Testis (tissue), 2 donors: ENCODE measurements around the gene IFITM1.

ENCODE experiments used
- POLR2A ChIP-seq: fragments of 450-650 bp; IDR thresholded peaks from one replicate; pipeline ENCODE4 v1.6.1; 2017; ENCODE audit warnings: antibody characterized with exemption, mild to moderate bottlenecking, moderate library complexity
- TF ChIP-seq, protein P1 (sequence below), 3 experiments: fragments of 450-650 bp in 2 of 3; fragments of 200-600 bp in 1 of 3; sonication (generic) in 1 of 3; IDR thresholded peaks; one replicate each; pipeline ENCODE4 v1.5.1; 2016 to 2019; ENCODE audit warnings: antibody characterized with exemption in 3 of 3, mild to moderate bottlenecking in 2 of 3, moderate library complexity in 1 of 3

DNA sequence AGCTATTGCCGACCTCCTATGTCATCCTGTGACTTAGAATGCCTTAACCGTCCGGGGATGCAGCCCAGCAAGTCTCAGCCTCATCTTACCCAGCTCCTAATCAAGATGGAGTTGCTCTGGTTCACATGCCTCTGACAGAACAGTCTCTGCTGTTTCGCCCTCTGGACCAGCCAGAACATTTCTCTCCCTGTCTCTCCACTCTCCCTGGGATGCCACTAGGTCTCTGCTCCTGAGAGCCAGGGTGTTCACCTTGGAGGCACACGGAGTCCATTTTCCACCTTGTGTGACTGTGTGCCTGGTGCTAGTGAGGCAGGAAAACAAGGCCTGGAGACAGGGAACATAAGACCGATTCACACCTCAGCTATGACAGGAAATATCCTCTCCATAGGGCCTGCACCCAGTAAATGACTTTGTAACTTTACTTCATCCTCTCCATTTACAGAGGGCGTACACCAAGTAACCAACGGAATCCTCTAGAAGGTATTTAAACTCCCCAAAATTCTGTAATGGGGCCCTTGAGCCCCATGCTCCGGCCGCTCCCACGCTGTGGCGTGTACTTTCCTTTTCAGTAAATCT is 38.7 kb downstream of the IFITM1 start:
- TF ChIP-seq, protein P1, sequence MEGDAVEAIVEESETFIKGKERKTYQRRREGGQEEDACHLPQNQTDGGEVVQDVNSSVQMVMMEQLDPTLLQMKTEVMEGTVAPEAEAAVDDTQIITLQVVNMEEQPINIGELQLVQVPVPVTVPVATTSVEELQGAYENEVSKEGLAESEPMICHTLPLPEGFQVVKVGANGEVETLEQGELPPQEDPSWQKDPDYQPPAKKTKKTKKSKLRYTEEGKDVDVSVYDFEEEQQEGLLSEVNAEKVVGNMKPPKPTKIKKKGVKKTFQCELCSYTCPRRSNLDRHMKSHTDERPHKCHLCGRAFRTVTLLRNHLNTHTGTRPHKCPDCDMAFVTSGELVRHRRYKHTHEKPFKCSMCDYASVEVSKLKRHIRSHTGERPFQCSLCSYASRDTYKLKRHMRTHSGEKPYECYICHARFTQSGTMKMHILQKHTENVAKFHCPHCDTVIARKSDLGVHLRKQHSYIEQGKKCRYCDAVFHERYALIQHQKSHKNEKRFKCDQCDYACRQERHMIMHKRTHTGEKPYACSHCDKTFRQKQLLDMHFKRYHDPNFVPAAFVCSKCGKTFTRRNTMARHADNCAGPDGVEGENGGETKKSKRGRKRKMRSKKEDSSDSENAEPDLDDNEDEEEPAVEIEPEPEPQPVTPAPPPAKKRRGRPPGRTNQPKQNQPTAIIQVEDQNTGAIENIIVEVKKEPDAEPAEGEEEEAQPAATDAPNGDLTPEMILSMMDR (IDR thresholded peaks at IDR 0.05) = no peak
- no peak for TF ChIP-seq POLR2A
